Cardiac muscle cell (in vitro differentiated cells and primary cell): ENCODE measurements around the gene SWI5. TPM values are rescaled to one million over a fixed set of nuclear protein-coding genes. Genes with fewer than 3 reads are reported as not detected.
"Not testable (repeated sequence)": the region's sequence is repeated elsewhere in the genome, so short reads cannot be mapped to it uniquely, and the experiment has no call there.

ENCODE experiments used
- DNase-seq, 2 donors: peaks; one replicate each; pipeline versions ENCODE4 v3.0.0 to v3.0.0-alpha.2; 2010 to 2017; ENCODE audit warnings: low read depth in 1 of 2, low spot score in 1 of 2
- H3K27ac ChIP-seq: fragments of 200-600 bp; sonication (generic); 2 replicates; pipeline ENCODE4 v1.5.1; 2016
- H3K27me3 ChIP-seq: fragments of 200-600 bp; sonication (generic); 2 replicates; pipeline ENCODE4 v1.6.0; 2016; ENCODE audit warnings: control low read depth
- H3K36me3 ChIP-seq: fragments of 200-600 bp; sonication (generic); 2 replicates; pipeline ENCODE4 v1.5.1; 2016; ENCODE audit warnings: control low read depth
- H3K4me1 ChIP-seq: fragments of 200-600 bp; sonication (generic); 2 replicates; pipeline ENCODE4 v1.8.1; 2017; ENCODE audit warnings: low read depth, mild to moderate bottlenecking, mixed run types
- H3K4me3 ChIP-seq: fragments of 200-600 bp; sonication (generic); 2 replicates; pipeline ENCODE4 v1.5.1; 2016; ENCODE audit warnings: mild to moderate bottlenecking
- H3K9me3 ChIP-seq: fragments of 200-600 bp; sonication (generic); 2 replicates; pipeline ENCODE4 v1.5.1; 2017; ENCODE audit warnings: low read depth, mild to moderate bottlenecking, control low read depth
- CTCF ChIP-seq: IDR thresholded peaks from 2 replicates; pipeline ENCODE4 v1.5.1; 2012; ENCODE audit warnings: low read depth, mild to moderate bottlenecking, low read length
- polyA plus RNA-seq: library from polyadenylated mRNA; unstranded; fragments of >200 nt; fragmentation: Nextera tagmentation; extraction: Ambion mirVana; gene quantifications from 2 replicates; pipeline ENCODE4 v1.2.1, GENCODE V29; 2016
- total RNA-seq: library from RNA; depleted of rRNA; stranded (reverse); fragments of >200 nt; gene quantifications from 2 replicates; pipeline ENCODE4 v1.2.3, GENCODE V29; 2016

Gene SWI5
- 37.7 and 61.0 TPM in 2 replicates for total RNA-seq
- 58.2 and 82.6 TPM in 2 replicates for polyA plus RNA-seq

- Histone ChIP-seq H3K27ac (peak within 1 kb of the TSS; percentile 97), H3K4me1 (no peaks in the 10 kb centered on the region), H3K9me3 (no peaks in the 10 kb centered on the region), H3K27me3 (no peaks in the 10 kb centered on the region), H3K36me3 (peaks cover 20% of the 10 kb centered on the region), H3K4me3 (peak within 1 kb of the TSS; percentile 96)
- DNase-seq: peak; percentile 100
- no peak for TF ChIP-seq CTCF
Measured at GRCh38 chr9:128276008-128276573, at the start of gene SWI5. Gene SWI5 (plus strand): TSS chr9:128276276.

- Histone ChIP-seq H3K4me3 (no peak overlapping the region), H3K27ac (no peak overlapping the region), H3K4me1 (no peaks in the 10 kb centered on the region), H3K9me3 (no peaks in the 10 kb centered on the region), H3K36me3 (no peaks in the 10 kb centered on the region), H3K27me3 (no peaks in the 10 kb centered on the region)
- no peak for TF ChIP-seq CTCF
- DNase-seq: no peak
Measured at GRCh38 chr9:128226412-128226801, 49.7 kb upstream of the SWI5 start.

GRCh38 chr9:128230897-128231296 lies 45.2 kb upstream of the SWI5 start:
- not testable (repeated sequence) for H3K27ac ChIP-seq, H3K4me1 ChIP-seq, H3K4me3 ChIP-seq, DNase-seq, H3K9me3 ChIP-seq, H3K27me3 ChIP-seq, H3K36me3 ChIP-seq

- DNase-seq: no peak
- no peak overlapping the region for H3K27ac ChIP-seq
- no peaks in the 10 kb centered on the region for H3K27me3 ChIP-seq
- no peak overlapping the region for H3K4me3 ChIP-seq
- no peaks in the 10 kb centered on the region for H3K4me1 ChIP-seq
- no peaks in the 10 kb centered on the region for H3K9me3 ChIP-seq
- no peak for TF ChIP-seq CTCF
- H3K36me3 ChIP-seq: no peaks in the 10 kb centered on the region
Measured at GRCh38 chr9:128231638-128232527, 44.2 kb upstream of the SWI5 start.

- DNase-seq: no peak
- Histone ChIP-seq H3K36me3 (no peaks in the 10 kb centered on the region), H3K4me3 (no peak overlapping the region), H3K9me3 (no peaks in the 10 kb centered on the region), H3K4me1 (no peaks in the 10 kb centered on the region), H3K27ac (no peak overlapping the region), H3K27me3 (no peaks in the 10 kb centered on the region)
- no peak for TF ChIP-seq CTCF
Measured at GRCh38 chr9:128232528-128233428, 43.3 kb upstream of the SWI5 start.
